ENCODE data around the gene JAML. TPM values are rescaled to one million over a fixed set of nuclear protein-coding genes. Genes with fewer than 3 reads are reported as not detected.

Gene JAML
- total and polyA plus RNA-seq, 2 of the 13 experiments (the other 11 are each of a cell fraction or from before 2014, with no cell fraction given), result 2.0 to 3.3 TPM

- H4K20me1 ChIP-seq (ENCODE audit: insufficient read depth, low read length), result no peaks in the 10 kb centered on the region
- H3K4me1 ChIP-seq (ENCODE audit: insufficient read depth, low read length), result 0 out of 2 replicates have a peak, but pooled peaks cover 9% of the 10 kb centered on the region
- ATAC-seq, result no peak
- no peak overlapping the region for H2AFZ ChIP-seq (ENCODE audit: low read length)
- FAIRE-seq, result no peak
- H3K27me3 ChIP-seq (ENCODE audit: control insufficient read depth in 1 of 2, insufficient read depth in 2 of 2, low read length in 2 of 2), result no peaks in the 10 kb centered on the region
- in situ Hi-C loops (cut with HindIII; ENCODE audit: extremely low pct_ligation_motif_present, low pct_unique_long_range_greater_than_20kb) (no loop called here), intact Hi-C loops (cut with micrococcal nuclease; ENCODE audit: unreplicated experiment) (no loop called here)
- H3K9ac ChIP-seq (ENCODE audit: insufficient read depth, low read depth, low read length), result no peak overlapping the region
- BruUV-seq (replicated peaks), result no TSS peak
- no peak for DNase-seq (ENCODE audit: low spot score)
- H3K36me3 ChIP-seq (replicated peaks in 1 of 2; ENCODE audit: control insufficient read depth in 1 of 2, insufficient read depth in 2 of 2, low read length in 2 of 2), result peaks cover 0 to 21% of the 10 kb centered on the region in 2 experiments; a peak in 3 of 5 replicates
- CTCF ChIA-PET (ENCODE audit: low intra/inter-chr PET ratio, low total read pairs), result no interaction called here
- no peaks in the 10 kb centered on the region for H3K79me2 ChIP-seq (ENCODE audit: insufficient read depth, low read length)
- WGBS (ENCODE audit: low lambda C conversion rate), result 98% methylated on average over 3 of the region's 3 CpGs
- TF ChIP-seq KAT7 (CRISPR knock-in tag; IDR thresholded peaks at IDR 0.05; ENCODE audit: borderline replicate concordance), result no peak
- peak; percentile 68 for TF ChIP-seq ZNF629 (CRISPR knock-in tag; conservative IDR thresholded peaks at IDR 0.05)
- no peak for TF ChIP-seq ZNF280D (CRISPR knock-in tag; IDR thresholded peaks at IDR 0.05)
- no peaks in the 10 kb centered on the region for H3K9me3 ChIP-seq (ENCODE audit: low read length)
- no peak overlapping the region for H3K27ac ChIP-seq (ENCODE audit: extremely low read length, insufficient read depth, low read length)
- no peak overlapping the region for H3K4me3 ChIP-seq (replicated peaks in 1 of 3; ENCODE audit: insufficient read depth in 1 of 3, low read depth in 2 of 3, low read length in 3 of 3)
- POLR2A ChIA-PET, result no interaction called here
- no peak overlapping the region for H3K4me2 ChIP-seq (ENCODE audit: low read depth, low read length)
Measured at GRCh38 chr11:118230088-118230487, 5.3 kb upstream of the JAML start.

- Histone ChIP-seq H3K9ac (ENCODE audit: insufficient read depth, low read depth, low read length) (no peak overlapping the region), H3K79me2 (ENCODE audit: insufficient read depth, low read length) (no peaks in the 10 kb centered on the region), H3K9me3 (ENCODE audit: low read length) (no peaks in the 10 kb centered on the region), H4K20me1 (ENCODE audit: insufficient read depth, low read length) (no peaks in the 10 kb centered on the region), H3K36me3 (replicated peaks in 1 of 2; ENCODE audit: control insufficient read depth in 1 of 2, insufficient read depth in 2 of 2, low read length in 2 of 2) (peaks cover 0 to 18% of the 10 kb centered on the region in 2 experiments; a peak in 3 of 5 replicates), H3K27ac (ENCODE audit: extremely low read length, insufficient read depth, low read length) (no peak overlapping the region), H3K4me1 (ENCODE audit: insufficient read depth, low read length) (0 out of 2 replicates have a peak, but pooled peaks cover 9% of the 10 kb centered on the region), H2AFZ (ENCODE audit: low read length) (no peak overlapping the region), H3K4me3 (replicated peaks in 1 of 3; ENCODE audit: insufficient read depth in 1 of 3, low read depth in 2 of 3, low read length in 3 of 3) (no peak overlapping the region), H3K4me2 (ENCODE audit: low read depth, low read length) (no peak overlapping the region), H3K27me3 (ENCODE audit: control insufficient read depth in 1 of 2, insufficient read depth in 2 of 2, low read length in 2 of 2) (no peaks in the 10 kb centered on the region)
- intact Hi-C loops (cut with micrococcal nuclease; ENCODE audit: unreplicated experiment), result no loop called here
- ATAC-seq, result no peak
- 90% methylated on average over 5 of the region's 5 CpGs for WGBS (ENCODE audit: low lambda C conversion rate)
- POLR2A ChIA-PET, result no interaction called here
- BruUV-seq (replicated peaks), result no TSS peak
- in situ Hi-C loops (cut with HindIII; ENCODE audit: extremely low pct_ligation_motif_present, low pct_unique_long_range_greater_than_20kb), result no loop called here
- no peak for DNase-seq (ENCODE audit: low spot score)
- no peak for FAIRE-seq
- CTCF ChIA-PET (ENCODE audit: low intra/inter-chr PET ratio, low total read pairs), result no interaction called here
- TF ChIP-seq SALL2 (CRISPR knock-in tag; IDR thresholded peaks at IDR 0.05) (no peak), ZNF580 (CRISPR knock-in tag; IDR thresholded peaks at IDR 0.05; ENCODE audit: borderline replicate concordance, low read depth) (no peak), ZBTB2 (CRISPR knock-in tag; IDR thresholded peaks at IDR 0.05; ENCODE audit: low read depth) (no peak), HINFP (CRISPR knock-in tag; IDR thresholded peaks at IDR 0.05; ENCODE audit: low read depth) (no peak), ZNF616 (CRISPR knock-in tag; IDR thresholded peaks at IDR 0.05; ENCODE audit: low read depth) (no peak), THRA (CRISPR knock-in tag; IDR thresholded peaks at IDR 0.05; ENCODE audit: borderline replicate concordance) (no peak)
Measured at GRCh38 chr11:118229274-118229847, 4.5 kb upstream of the JAML start.
